ENCODE results near the gene VTN.

The VTN gene

DNA sequence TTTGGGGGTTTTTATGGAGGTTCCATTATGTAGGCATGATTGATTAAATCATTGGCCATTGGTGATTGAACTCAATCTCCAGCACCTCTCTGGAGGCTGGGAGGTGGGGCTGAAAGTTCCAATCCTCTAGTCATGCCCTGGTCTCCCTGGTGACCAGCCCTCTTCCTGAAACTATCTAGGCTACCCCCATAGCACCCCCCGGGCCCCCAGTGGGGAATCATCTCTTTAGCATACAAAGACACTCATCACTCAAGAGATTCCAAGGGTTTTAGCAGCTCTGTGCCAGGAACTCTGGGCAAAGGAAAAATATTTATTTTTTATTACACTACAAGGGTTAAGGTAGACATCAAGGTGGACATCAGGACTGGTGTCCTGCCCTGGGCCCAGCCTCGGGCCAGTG, 25.3 kb upstream of the VTN start:
- peaks cover 5% of the 10 kb centered on the region; the same call in 1 of the 2 replicates for H3K4me1 ChIP-seq (ENCODE audit: low read length)
- no peak overlapping the region for H3K4me2 ChIP-seq (ENCODE audit: low read length)
- no peaks in the 10 kb centered on the region for H3K27me3 ChIP-seq (ENCODE audit: low read depth, low read length)
- H4K20me1 ChIP-seq (ENCODE audit: insufficient read depth, low read length), result no peaks in the 10 kb centered on the region
- peaks cover 37% of the 10 kb centered on the region for H3K36me3 ChIP-seq (replicated peaks; ENCODE audit: low read depth, low read length)
- no peak overlapping the region for H3K9ac ChIP-seq (ENCODE audit: low read length)
- H2AFZ ChIP-seq (ENCODE audit: low read depth, low read length), result no peak overlapping the region
- H3K27ac ChIP-seq (ENCODE audit: low read length), result no peak overlapping the region
- TF ChIP-seq, protein P1, sequence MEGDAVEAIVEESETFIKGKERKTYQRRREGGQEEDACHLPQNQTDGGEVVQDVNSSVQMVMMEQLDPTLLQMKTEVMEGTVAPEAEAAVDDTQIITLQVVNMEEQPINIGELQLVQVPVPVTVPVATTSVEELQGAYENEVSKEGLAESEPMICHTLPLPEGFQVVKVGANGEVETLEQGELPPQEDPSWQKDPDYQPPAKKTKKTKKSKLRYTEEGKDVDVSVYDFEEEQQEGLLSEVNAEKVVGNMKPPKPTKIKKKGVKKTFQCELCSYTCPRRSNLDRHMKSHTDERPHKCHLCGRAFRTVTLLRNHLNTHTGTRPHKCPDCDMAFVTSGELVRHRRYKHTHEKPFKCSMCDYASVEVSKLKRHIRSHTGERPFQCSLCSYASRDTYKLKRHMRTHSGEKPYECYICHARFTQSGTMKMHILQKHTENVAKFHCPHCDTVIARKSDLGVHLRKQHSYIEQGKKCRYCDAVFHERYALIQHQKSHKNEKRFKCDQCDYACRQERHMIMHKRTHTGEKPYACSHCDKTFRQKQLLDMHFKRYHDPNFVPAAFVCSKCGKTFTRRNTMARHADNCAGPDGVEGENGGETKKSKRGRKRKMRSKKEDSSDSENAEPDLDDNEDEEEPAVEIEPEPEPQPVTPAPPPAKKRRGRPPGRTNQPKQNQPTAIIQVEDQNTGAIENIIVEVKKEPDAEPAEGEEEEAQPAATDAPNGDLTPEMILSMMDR (IDR thresholded peaks at IDR 0.05; ENCODE audit: low read depth, low read length), result no peak
- no peak for TF ChIP-seq EZH2phosphoT487 (IDR thresholded peaks at IDR 0.05; ENCODE audit: low read depth)
- H3K9me3 ChIP-seq (ENCODE audit: insufficient read depth, low read length), result no peaks in the 10 kb centered on the region
- H3K4me3 ChIP-seq (ENCODE audit: low read length), result no peak overlapping the region
- no peaks in the 10 kb centered on the region for H3K79me2 ChIP-seq (ENCODE audit: low read length)

GRCh38 chr17:28394337-28395116, 24.4 kb upstream of the VTN start:
- no peak overlapping the region for H2AFZ ChIP-seq (ENCODE audit: low read depth, low read length)
- TF ChIP-seq EZH2phosphoT487 (IDR thresholded peaks at IDR 0.05; ENCODE audit: low read depth), result no peak
- TF ChIP-seq, protein P1 (IDR thresholded peaks at IDR 0.05; ENCODE audit: low read depth, low read length), result no peak
- peaks cover 37% of the 10 kb centered on the region for H3K36me3 ChIP-seq (replicated peaks; ENCODE audit: low read depth, low read length)
- no peak overlapping the region for H3K4me3 ChIP-seq (ENCODE audit: low read length)
- H3K27ac ChIP-seq (ENCODE audit: low read length), result no peak overlapping the region
- H3K9ac ChIP-seq (ENCODE audit: low read length), result no peak overlapping the region
- no peaks in the 10 kb centered on the region for H3K27me3 ChIP-seq (ENCODE audit: low read depth, low read length)
- no peaks in the 10 kb centered on the region for H3K79me2 ChIP-seq (ENCODE audit: low read length)
- no peaks in the 10 kb centered on the region for H3K9me3 ChIP-seq (ENCODE audit: insufficient read depth, low read length)
- no peaks in the 10 kb centered on the region for H4K20me1 ChIP-seq (ENCODE audit: insufficient read depth, low read length)
- no peak overlapping the region for H3K4me2 ChIP-seq (ENCODE audit: low read length)
- peaks cover 5% of the 10 kb centered on the region; the same call in 1 of the 2 replicates for H3K4me1 ChIP-seq (ENCODE audit: low read length)

GRCh38 chr17:28392491-28392890, 22.4 kb upstream of the VTN start:
- no peak overlapping the region for H3K9ac ChIP-seq (ENCODE audit: low read length)
- no peak overlapping the region for H3K4me2 ChIP-seq (ENCODE audit: low read length)
- H3K27ac ChIP-seq (ENCODE audit: low read length), result no peak overlapping the region
- no peaks in the 10 kb centered on the region for H4K20me1 ChIP-seq (ENCODE audit: insufficient read depth, low read length)
- no peaks in the 10 kb centered on the region for H3K79me2 ChIP-seq (ENCODE audit: low read length)
- no peak overlapping the region for H2AFZ ChIP-seq (ENCODE audit: low read depth, low read length)
- H3K27me3 ChIP-seq (ENCODE audit: low read depth, low read length), result no peaks in the 10 kb centered on the region
- H3K4me3 ChIP-seq (ENCODE audit: low read length), result no peak overlapping the region
- H3K36me3 ChIP-seq (replicated peaks; ENCODE audit: low read depth, low read length), result peaks cover 46% of the 10 kb centered on the region
- H3K9me3 ChIP-seq (ENCODE audit: insufficient read depth, low read length), result no peaks in the 10 kb centered on the region
- no peaks in the 10 kb centered on the region for H3K4me1 ChIP-seq (ENCODE audit: low read length)
- no peak for TF ChIP-seq EZH2phosphoT487 (IDR thresholded peaks at IDR 0.05; ENCODE audit: low read depth)

DNA sequence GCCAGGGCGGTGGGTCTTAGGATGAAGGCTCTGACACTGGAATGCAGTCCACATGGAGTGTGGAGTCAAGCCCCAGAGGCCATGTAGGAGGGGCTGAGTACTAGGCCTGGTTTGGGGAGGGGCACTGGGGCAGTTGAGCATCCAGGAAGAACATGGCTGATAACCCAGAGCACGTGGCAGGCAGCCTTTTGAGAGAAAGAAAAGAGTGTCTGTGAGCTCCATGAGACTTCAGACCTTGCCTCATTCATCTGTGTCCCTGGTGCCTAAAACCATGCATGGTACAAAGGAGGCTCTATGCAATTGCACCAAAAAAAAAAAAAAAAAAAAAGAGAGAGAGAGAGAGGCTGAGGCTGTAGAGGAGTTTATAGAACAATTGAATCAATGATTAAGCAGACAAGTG, 21.3 kb upstream of the VTN start:
- no peak for TF ChIP-seq EZH2phosphoT487 (IDR thresholded peaks at IDR 0.05; ENCODE audit: low read depth)
- TF ChIP-seq, protein P1 (IDR thresholded peaks at IDR 0.05; ENCODE audit: low read depth, low read length), result no peak

More for the DNA sequence above, 21.3 kb upstream of the VTN start:
- Histone ChIP-seq H3K4me1 (ENCODE audit: low read length) (no peaks in the 10 kb centered on the region), H3K27ac (ENCODE audit: low read length) (no peak overlapping the region), H3K36me3 (replicated peaks; ENCODE audit: low read depth, low read length) (peaks cover 38% of the 10 kb centered on the region), H4K20me1 (ENCODE audit: insufficient read depth, low read length) (no peaks in the 10 kb centered on the region), H3K4me2 (ENCODE audit: low read length) (no peak overlapping the region), H3K27me3 (ENCODE audit: low read depth, low read length) (no peaks in the 10 kb centered on the region), H3K9me3 (ENCODE audit: insufficient read depth, low read length) (no peaks in the 10 kb centered on the region), H3K4me3 (ENCODE audit: low read length) (no peak overlapping the region), H3K9ac (ENCODE audit: low read length) (no peak overlapping the region), H2AFZ (ENCODE audit: low read depth, low read length) (no peak overlapping the region), H3K79me2 (ENCODE audit: low read length) (no peaks in the 10 kb centered on the region)
